Measurements from ENCODE around the gene AKR7A3.
A peak's percentile ranks its signal among the peaks of the same experiment; 100 is the strongest.

Gene AKR7A3

GRCh38 chr1:19251305-19252196 lies 37.0 kb downstream of the AKR7A3 start, which contains the start of the genes EMC1 and MRTO4:
TSS of gene EMC1 (minus strand) at chr1:19251524. CDS start at chr1:19251509, 15 bp downstream.
TSS of gene MRTO4 (plus strand) at chr1:19251805. CDS start at chr1:19251836, 31 bp downstream.
- peak; percentile 36 for DNase-seq

GRCh38 chr1:19250629-19251304 lies 37.8 kb downstream of the AKR7A3 start:
- no peak for DNase-seq

GRCh38 chr1:19240673-19241538 lies 47.7 kb downstream of the AKR7A3 start:
- DNase-seq: no peak

GRCh38 chr1:19239876-19240275 lies 48.7 kb downstream of the AKR7A3 start:
- DNase-seq: no peak

GRCh38 chr1:19234224-19234623 lies 54.3 kb downstream of the AKR7A3 start:
- no peak for DNase-seq

Measured in NCI-H2029 treated with DMSO at 0.1 percent for 48 hours (cell line).